CD14-positive monocyte (primary cell): Measurements from ENCODE around the gene DENND10. TPM values are rescaled to one million over a fixed set of nuclear protein-coding genes. Genes with fewer than 3 reads are reported as not detected.
"Not testable (repeated sequence)": the region's sequence is repeated elsewhere in the genome, so short reads cannot be mapped to it uniquely, and the experiment has no call there.

ENCODE experiments used
- DNase-seq, 3 donors: peaks; one replicate each; pipeline ENCODE4 v3.0.0-alpha.2; 2011 to 2022
- H2AFZ ChIP-seq: 2 replicates; pipeline ENCODE4 v1.6.0; 2012; ENCODE audit warnings: mild to moderate bottlenecking, low read depth, low read length, inconsistent platforms; ENCODE audit not compliant: insufficient read depth, poor library complexity, severe bottlenecking
- H3K27ac ChIP-seq, 2 donors: 1 replicate in 1 of 2; 2 replicates in 1 of 2; pipeline ENCODE4 v1.5.1; 2012 to 2013; ENCODE audit warnings: low read length in 2 of 2, control low read depth in 1 of 2, inconsistent platforms in 1 of 2, low read depth in 1 of 2, mild to moderate bottlenecking in 1 of 2
- H3K27me3 ChIP-seq, 2 donors: one replicate each; pipeline versions ENCODE4 v1.6.0 to v1.6.1; 2011 to 2013; ENCODE audit warnings: low read length in 2 of 2; ENCODE audit not compliant: control insufficient read depth in 2 of 2, insufficient read depth in 2 of 2
- H3K36me3 ChIP-seq, 2 donors: replicated peaks in 1 of 2; 1 replicate in 1 of 2; 2 replicates in 1 of 2; pipeline versions ENCODE4 v1.5.1 to v1.6.1; 2012 to 2013; ENCODE audit warnings: low read length in 2 of 2, control low read depth in 1 of 2, inconsistent platforms in 1 of 2, mild to moderate bottlenecking in 1 of 2; ENCODE audit not compliant: insufficient read depth in 2 of 2, control insufficient read depth in 1 of 2
- H3K4me1 ChIP-seq, 2 donors: 1 replicate in 1 of 2; 2 replicates in 1 of 2; pipeline versions ENCODE4 v1.5.1 to v1.6.1; 2012 to 2013; ENCODE audit warnings: low read length in 2 of 2, control low read depth in 1 of 2, inconsistent platforms in 1 of 2, mild to moderate bottlenecking in 1 of 2, moderate library complexity in 1 of 2; ENCODE audit not compliant: insufficient read depth in 2 of 2, control insufficient read depth in 1 of 2
- H3K4me2 ChIP-seq: replicated peaks from 2 replicates; pipeline ENCODE3; 2012; ENCODE audit warnings: low read length, moderate library complexity, mild to moderate bottlenecking; ENCODE audit not compliant: poor library complexity, severe bottlenecking; ENCODE audit errors: extremely low read depth
- H3K4me3 ChIP-seq, 3 experiments: fragments of 200-600 bp in 1 of 3; sonication (generic) in 1 of 3; replicated peaks in 1 of 3; 1 replicate in 2 of 3; 2 replicates in 1 of 3; pipeline ENCODE4 v1.5.1; 2011 to 2013; ENCODE audit warnings: low read length in 3 of 3, mild to moderate bottlenecking in 3 of 3, control low read depth in 2 of 3, low read depth in 2 of 3, inconsistent platforms in 1 of 3, moderate library complexity in 1 of 3
- H3K79me2 ChIP-seq: 2 replicates; pipeline ENCODE4 v1.6.0; 2012; ENCODE audit warnings: mild to moderate bottlenecking, control low read depth, inconsistent platforms, low read length, moderate library complexity; ENCODE audit not compliant: insufficient read depth
- H3K9ac ChIP-seq: 2 replicates; pipeline ENCODE4 v1.6.0; 2017; ENCODE audit warnings: low read length, mild to moderate bottlenecking; ENCODE audit not compliant: insufficient read depth, poor library complexity, severe bottlenecking
- H3K9me3 ChIP-seq, 2 donors: replicated peaks in 1 of 2; 1 replicate in 1 of 2; 2 replicates in 1 of 2; pipeline versions ENCODE4 v1.5.1 to v1.6.1; 2012 to 2013; ENCODE audit warnings: low read length in 2 of 2, control low read depth in 1 of 2; ENCODE audit not compliant: control insufficient read depth in 1 of 2, insufficient read depth in 1 of 2
- H4K20me1 ChIP-seq: 2 replicates; pipeline ENCODE4 v1.6.0; 2012; ENCODE audit warnings: mild to moderate bottlenecking, low read length, control low read depth, moderate library complexity; ENCODE audit not compliant: insufficient read depth
- H3K27ac Mint-ChIP-seq, 7 donors: one replicate each; pipeline ENCODE4 v1.8.0; 2020; ENCODE audit warnings: mild to moderate bottlenecking in 7 of 7, mixed read lengths in 7 of 7, moderate library complexity in 6 of 7, inconsistent platforms in 2 of 7
- H3K27me3 Mint-ChIP-seq, 3 donors: one replicate each; pipeline ENCODE4 v1.8.0; 2021 to 2022; ENCODE audit warnings: low read depth in 3 of 3, mild to moderate bottlenecking in 3 of 3, mixed read lengths in 3 of 3, moderate library complexity in 3 of 3, inconsistent platforms in 1 of 3
- H3K36me3 Mint-ChIP-seq, 2 donors: one replicate each; pipeline ENCODE4 v1.8.0; 2020; ENCODE audit warnings: mixed read lengths in 2 of 2, inconsistent platforms in 1 of 2, mild to moderate bottlenecking in 1 of 2
- H3K4me1 Mint-ChIP-seq: one replicate; pipeline ENCODE4 v1.8.0; 2020; ENCODE audit warnings: mild to moderate bottlenecking, mixed read lengths
- H3K4me3 Mint-ChIP-seq, 2 donors: one replicate each; pipeline ENCODE4 v1.8.0; 2020; ENCODE audit warnings: mild to moderate bottlenecking in 2 of 2, mixed read lengths in 2 of 2, moderate library complexity in 1 of 2
- H3K9me3 Mint-ChIP-seq, 7 donors: one replicate each; pipeline ENCODE4 v1.8.0; 2020 to 2022; ENCODE audit warnings: mixed read lengths in 7 of 7, mild to moderate bottlenecking in 6 of 7, moderate library complexity in 6 of 7, inconsistent platforms in 2 of 7
- CTCF ChIP-seq: fragments of 200-600 bp; IDR thresholded peaks from one replicate; pipeline ENCODE4 v1.8.0; 2022; ENCODE audit warnings: antibody characterized with exemption, mild to moderate bottlenecking
- WGBS: methylation state at CpG from one replicate; pipeline ENCODE4 v1.1.5; 2013; ENCODE audit warnings: missing lambda C conversion rate; ENCODE audit not compliant: insufficient coverage; 5-methylcytosine and 5-hydroxymethylcytosine counted together
- intact Hi-C, 2 donors: fragments of 100-400 bp; cut with micrococcal nuclease; formaldehyde crosslinking; loops; one replicate each; pipeline versions ENCODE4 v1.15.0 to v1.15.1; 2023
- polyA plus RNA-seq, 3 donors: library from polyadenylated mRNA; depleted of rRNA in 1 of 3; unstranded in 2 of 3; stranded (reverse) in 1 of 3; fragments of 300-500 nt in 2 of 3; fragments of >200 nt in 1 of 3; fragmentation: Illumina TruSeq in 2 of 3; gene quantifications; 1 replicate in 2 of 3; 2 replicates in 1 of 3; pipeline ENCODE4 v1.2.3, GENCODE V29; 2012 to 2021

DENND10 gene
- polyA plus RNA-seq, 3 donors: 129 to 188 (median 141) TPM

- Histone ChIP-seq H3K27ac (no peak overlapping the region), H3K9me3 (no peaks in the 10 kb centered on the region), H4K20me1 (no peaks in the 10 kb centered on the region), H2AFZ (no peak overlapping the region), H3K79me2 (no peaks in the 10 kb centered on the region), H3K27me3 (no peaks in the 10 kb centered on the region), H3K9ac (no peak overlapping the region), H3K36me3 (peaks cover 42 to 81% of the 10 kb centered on the region in 2 donors), H3K4me3 (no peak overlapping the region), H3K4me2 (no peak overlapping the region), H3K4me1 (no peaks in the 10 kb centered on the region)
- intact Hi-C loops: no loop called here
- Mint-ChIP-seq H3K27ac (peak overlapping the region in 3 of 7 donors; percentile 2 to 28 (median 17)), H3K4me3 (no peak overlapping the region), H3K9me3 (peaks cover 0 to 2% (median 0%) of the 10 kb centered on the region in 7 donors), H3K27me3 (no peaks in the 10 kb centered on the region), H3K36me3 (peaks cover 59 to 74% of the 10 kb centered on the region in 2 donors), H3K4me1 (no peaks in the 10 kb centered on the region)
- no peak for TF ChIP-seq CTCF
- no peak for DNase-seq
- WGBS: 97% methylated on average over 4 of the region's 8 CpGs
Measured at GRCh38 chr10:119149157-119149556, 45.2 kb downstream of the DENND10 start.

- Histone ChIP-seq H3K36me3 (peaks cover 46 to 86% of the 10 kb centered on the region in 2 donors), H2AFZ (no peak overlapping the region), H3K79me2 (no peaks in the 10 kb centered on the region), H3K9me3 (no peaks in the 10 kb centered on the region), H3K4me3 (no peak overlapping the region), H3K9ac (no peak overlapping the region), H3K27me3 (no peaks in the 10 kb centered on the region), H3K27ac (no peak overlapping the region), H3K4me1 (no peaks in the 10 kb centered on the region), H3K4me2 (no peak overlapping the region), H4K20me1 (no peaks in the 10 kb centered on the region)
- H3K4me1 Mint-ChIP-seq: no peaks in the 10 kb centered on the region
- TF ChIP-seq CTCF: no peak
- DNase-seq: no peak
- peak overlapping the region in 2 of 7 donors; percentile 2 to 15 for H3K27ac Mint-ChIP-seq
- H3K4me3 Mint-ChIP-seq: no peak overlapping the region
- H3K36me3 Mint-ChIP-seq: peaks cover 62 to 80% of the 10 kb centered on the region in 2 donors
- 88% methylated on average over 9 of the region's 13 CpGs for WGBS
- intact Hi-C loops: no loop called here
- peaks cover 0 to 2% (median 0%) of the 10 kb centered on the region in 7 donors for H3K9me3 Mint-ChIP-seq
- H3K27me3 Mint-ChIP-seq: no peaks in the 10 kb centered on the region
Measured at GRCh38 chr10:119149729-119150128, 45.8 kb downstream of the DENND10 start.

GRCh38 chr10:119151601-119152000, 47.7 kb downstream of the DENND10 start:
- H3K27ac ChIP-seq, H3K9me3 ChIP-seq, H2AFZ ChIP-seq, H3K27me3 Mint-ChIP-seq, H3K27me3 ChIP-seq, H3K27ac Mint-ChIP-seq, H3K4me1 ChIP-seq, H3K9me3 Mint-ChIP-seq, intact Hi-C loops, H4K20me1 ChIP-seq, H3K4me2 ChIP-seq, DNase-seq, H3K4me1 Mint-ChIP-seq, H3K4me3 ChIP-seq, H3K79me2 ChIP-seq, H3K4me3 Mint-ChIP-seq, H3K9ac ChIP-seq: not testable (repeated sequence)
- 100% methylated on average over 1 of the region's 6 CpGs for WGBS
- H3K36me3 Mint-ChIP-seq: peaks cover 74 to 85% of the 10 kb centered on the region in 2 donors
- peaks cover 56 to 92% of the 10 kb centered on the region in 2 donors for H3K36me3 ChIP-seq
